VCaP (cell line): ENCODE measurements around the gene RGS16.

Experiments
- H3K27ac ChIP-seq: fragments of 450-650 bp; 2 replicates; pipeline ENCODE4 v1.5.1; 2017
- TF ChIP-seq, protein P1 (sequence below): fragments of 450-650 bp; conservative IDR thresholded peaks from 2 replicates; pipeline ENCODE4 v1.5.1; 2017; ENCODE audit warnings: mild to moderate bottlenecking, moderate library complexity

RGS16 gene

DNA sequence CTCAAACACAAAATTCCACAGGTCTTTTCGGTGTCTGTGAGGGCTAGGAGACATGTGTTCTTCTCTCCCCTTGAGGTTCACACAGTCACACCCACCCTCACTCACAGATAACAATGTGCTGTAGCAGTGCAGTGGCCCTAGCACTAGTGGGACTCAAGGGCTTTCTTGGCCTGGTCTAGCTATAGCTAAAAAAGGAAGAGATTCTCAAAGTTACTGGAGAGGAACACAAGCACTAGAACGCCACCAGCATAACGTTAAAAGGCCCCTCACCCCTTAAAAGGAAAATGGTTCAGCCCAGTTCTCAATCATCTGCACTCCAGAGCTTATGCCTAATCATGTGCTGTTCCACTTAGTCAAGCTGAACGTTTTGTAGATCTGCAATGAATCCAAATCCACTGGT lies 40.7 kb upstream of the RGS16 start:
- TF ChIP-seq, protein P1, sequence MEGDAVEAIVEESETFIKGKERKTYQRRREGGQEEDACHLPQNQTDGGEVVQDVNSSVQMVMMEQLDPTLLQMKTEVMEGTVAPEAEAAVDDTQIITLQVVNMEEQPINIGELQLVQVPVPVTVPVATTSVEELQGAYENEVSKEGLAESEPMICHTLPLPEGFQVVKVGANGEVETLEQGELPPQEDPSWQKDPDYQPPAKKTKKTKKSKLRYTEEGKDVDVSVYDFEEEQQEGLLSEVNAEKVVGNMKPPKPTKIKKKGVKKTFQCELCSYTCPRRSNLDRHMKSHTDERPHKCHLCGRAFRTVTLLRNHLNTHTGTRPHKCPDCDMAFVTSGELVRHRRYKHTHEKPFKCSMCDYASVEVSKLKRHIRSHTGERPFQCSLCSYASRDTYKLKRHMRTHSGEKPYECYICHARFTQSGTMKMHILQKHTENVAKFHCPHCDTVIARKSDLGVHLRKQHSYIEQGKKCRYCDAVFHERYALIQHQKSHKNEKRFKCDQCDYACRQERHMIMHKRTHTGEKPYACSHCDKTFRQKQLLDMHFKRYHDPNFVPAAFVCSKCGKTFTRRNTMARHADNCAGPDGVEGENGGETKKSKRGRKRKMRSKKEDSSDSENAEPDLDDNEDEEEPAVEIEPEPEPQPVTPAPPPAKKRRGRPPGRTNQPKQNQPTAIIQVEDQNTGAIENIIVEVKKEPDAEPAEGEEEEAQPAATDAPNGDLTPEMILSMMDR = no peak

GRCh38 chr1:182643699-182644098 lies 39.5 kb upstream of the RGS16 start:
- no peak overlapping the region for H3K27ac ChIP-seq
- TF ChIP-seq, protein P1 = no peak

More for the DNA sequence above, 40.7 kb upstream of the RGS16 start:
- H3K27ac ChIP-seq = no peak overlapping the region

- TF ChIP-seq, protein P1 = no peak
- H3K27ac ChIP-seq = no peak overlapping the region
Measured at GRCh38 chr1:182642461-182642860, 38.3 kb upstream of the RGS16 start.

DNA sequence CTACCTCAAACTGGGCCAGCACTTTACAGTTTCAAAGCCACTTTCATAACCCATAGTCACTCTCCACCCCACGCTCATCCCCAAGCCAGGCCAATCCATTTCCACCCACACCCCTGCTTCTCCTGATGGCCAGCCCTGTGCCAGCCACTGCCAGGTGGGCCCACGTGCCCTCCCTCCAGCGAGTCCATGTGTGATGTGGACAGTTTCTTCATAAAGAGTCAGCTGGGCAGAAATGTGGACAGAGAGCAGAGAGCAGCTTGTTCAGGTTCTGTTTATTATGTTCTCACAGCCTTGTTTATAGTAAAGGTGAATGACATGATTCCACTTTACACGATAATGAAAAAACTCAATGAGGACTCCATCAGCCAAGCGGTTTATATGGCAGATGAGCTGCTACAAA lies 37.4 kb upstream of the RGS16 start:
- TF ChIP-seq, protein P1 = no peak
- H3K27ac ChIP-seq = no peak overlapping the region

GRCh38 chr1:182639330-182639729 lies 35.1 kb upstream of the RGS16 start:
- H3K27ac ChIP-seq = no peak overlapping the region
- TF ChIP-seq, protein P1 = no peak

- no peak overlapping the region for H3K27ac ChIP-seq
- TF ChIP-seq, protein P1 = no peak
Measured at GRCh38 chr1:182637769-182638168, 33.6 kb upstream of the RGS16 start.

GRCh38 chr1:182635871-182636270 lies 31.7 kb upstream of the RGS16 start:
- TF ChIP-seq, protein P1 = no peak

More at GRCh38 chr1:182635871-182636270, 31.7 kb upstream of the RGS16 start:
- H3K27ac ChIP-seq = no peak overlapping the region
